Measurements from ENCODE around the gene CRELD2.

GRCh38 chr22:49896201-49896600, 22.2 kb upstream of the CRELD2 start:
- TF ChIP-seq EZH2 (IDR thresholded peaks at IDR 0.05), result no peak
- no peak for TF ChIP-seq POLR2AphosphoS5 (IDR thresholded peaks at IDR 0.05; ENCODE audit: borderline replicate concordance, low read depth, low read length)

Measured in SK-N-MC (cell line).